Uterus (tissue), 4 donors: ENCODE data around the gene GRM5. TPM values are rescaled to one million over a fixed set of nuclear protein-coding genes. Genes with fewer than 3 reads are reported as not detected.
A peak's percentile ranks its signal among the peaks of the same experiment; 100 is the strongest.

Experiments used
- DNase-seq, 2 donors: peaks; one replicate each; pipeline ENCODE4 v3.0.0-alpha.2; 2019 to 2020
- H3K27ac ChIP-seq, 2 donors: fragments of 200-600 bp; sonication (generic); 1 replicate in 1 of 2; 2 replicates in 1 of 2; pipeline ENCODE4 v1.5.1; 2016 to 2018
- H3K27me3 ChIP-seq, 2 donors: fragments of 200-600 bp; sonication (generic); one replicate each; pipeline ENCODE4 v1.5.1; 2018 to 2019; ENCODE audit warnings: control low read depth in 1 of 2
- H3K36me3 ChIP-seq, 2 donors: fragments of 200-600 bp; sonication (generic); one replicate each; pipeline ENCODE4 v1.5.1; 2019; ENCODE audit warnings: control low read depth in 1 of 2
- H3K4me1 ChIP-seq, 2 donors: fragments of 200-600 bp; sonication (generic); one replicate each; pipeline ENCODE4 v1.5.1; 2018 to 2019; ENCODE audit warnings: control low read depth in 1 of 2
- H3K4me3 ChIP-seq, 2 donors: fragments of 200-600 bp; sonication (generic); 1 replicate in 1 of 2; 2 replicates in 1 of 2; pipeline ENCODE4 v1.5.1; 2018 to 2019; ENCODE audit warnings: mild to moderate bottlenecking in 1 of 2
- H3K9me3 ChIP-seq, 2 donors: fragments of 200-600 bp; sonication (generic); one replicate each; pipeline ENCODE4 v1.5.1; 2019; ENCODE audit warnings: control low read depth in 1 of 2
- POLR2A ChIP-seq, 2 donors: fragments of 450-650 bp; IDR thresholded peaks; one replicate each; pipeline ENCODE4 v1.6.1; 2016; ENCODE audit warnings: antibody characterized with exemption in 2 of 2, mild to moderate bottlenecking in 1 of 2, moderate library complexity in 1 of 2
- intact Hi-C: fragments of 100-400 bp; cut with DNase I; formaldehyde crosslinking; loops from one replicate; pipeline ENCODE4 v1.15.1; 2023; ENCODE audit warnings: low total_unique reads
- total RNA-seq, 4 donors: library from RNA; depleted of rRNA in 3 of 4; stranded (reverse); fragments of >200 nt in 3 of 4; gene quantifications; one replicate each; pipeline versions ENCODE4 v1.1.0 to v1.2.4, GENCODE V29; 2014 to 2023
- TF ChIP-seq, protein P1 (sequence below), 4 experiments: fragments of 200-600 bp in 2 of 4; fragments of 450-650 bp in 2 of 4; sonication (generic) in 2 of 4; IDR thresholded peaks; one replicate each; pipeline ENCODE4 v1.5.1; 2016 to 2019; ENCODE audit warnings: antibody characterized with exemption in 4 of 4, mild to moderate bottlenecking in 2 of 4, moderate library complexity in 1 of 4
- donor health status: DM: yes; HTN: yes; CAD: no.

GRM5 gene
- total RNA-seq, 4 donors from 2014 or later: under 0.01 to 2.2 TPM; not detected in 2

DNA sequence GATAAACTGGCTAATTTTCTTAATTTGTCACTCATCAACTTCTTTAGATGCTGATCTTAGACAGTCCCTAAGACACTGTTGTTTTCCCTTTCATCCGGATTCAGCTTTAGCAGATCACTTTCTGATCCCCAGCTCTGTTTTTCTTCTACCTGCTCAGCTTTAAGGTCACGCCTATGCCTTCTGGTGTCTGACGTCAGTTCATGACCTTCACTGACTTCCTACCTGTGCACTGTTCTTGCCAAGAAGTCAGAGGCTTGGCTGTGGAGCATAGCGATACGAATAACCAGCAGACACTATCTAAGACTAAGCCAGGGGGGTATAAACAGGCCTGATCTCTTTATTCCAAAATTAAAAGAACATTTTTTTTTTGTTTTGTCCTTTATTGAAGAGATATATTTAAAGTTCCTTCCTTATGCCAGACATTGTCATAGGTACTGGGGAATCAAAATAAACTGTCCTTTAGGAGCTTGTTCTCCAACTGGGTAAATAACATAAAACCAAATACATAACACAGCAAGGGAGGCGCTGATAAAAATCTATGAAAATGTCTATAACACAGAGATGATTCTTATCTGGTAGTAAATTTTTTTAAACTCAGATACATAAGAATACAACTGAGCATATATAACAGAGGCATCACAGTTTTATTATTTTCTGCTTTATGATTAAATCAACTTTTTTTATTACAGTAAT is 376.1 kb downstream of the GRM5 start:
- H3K27ac ChIP-seq: no peak overlapping the region
- H3K9me3 ChIP-seq: no peaks in the 10 kb centered on the region
- H3K36me3 ChIP-seq: no peaks in the 10 kb centered on the region
- TF ChIP-seq, protein P1, sequence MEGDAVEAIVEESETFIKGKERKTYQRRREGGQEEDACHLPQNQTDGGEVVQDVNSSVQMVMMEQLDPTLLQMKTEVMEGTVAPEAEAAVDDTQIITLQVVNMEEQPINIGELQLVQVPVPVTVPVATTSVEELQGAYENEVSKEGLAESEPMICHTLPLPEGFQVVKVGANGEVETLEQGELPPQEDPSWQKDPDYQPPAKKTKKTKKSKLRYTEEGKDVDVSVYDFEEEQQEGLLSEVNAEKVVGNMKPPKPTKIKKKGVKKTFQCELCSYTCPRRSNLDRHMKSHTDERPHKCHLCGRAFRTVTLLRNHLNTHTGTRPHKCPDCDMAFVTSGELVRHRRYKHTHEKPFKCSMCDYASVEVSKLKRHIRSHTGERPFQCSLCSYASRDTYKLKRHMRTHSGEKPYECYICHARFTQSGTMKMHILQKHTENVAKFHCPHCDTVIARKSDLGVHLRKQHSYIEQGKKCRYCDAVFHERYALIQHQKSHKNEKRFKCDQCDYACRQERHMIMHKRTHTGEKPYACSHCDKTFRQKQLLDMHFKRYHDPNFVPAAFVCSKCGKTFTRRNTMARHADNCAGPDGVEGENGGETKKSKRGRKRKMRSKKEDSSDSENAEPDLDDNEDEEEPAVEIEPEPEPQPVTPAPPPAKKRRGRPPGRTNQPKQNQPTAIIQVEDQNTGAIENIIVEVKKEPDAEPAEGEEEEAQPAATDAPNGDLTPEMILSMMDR (IDR thresholded peaks at IDR 0.05): no peak
- no peak for TF ChIP-seq POLR2A (IDR thresholded peaks at IDR 0.05)
- H3K4me3 ChIP-seq: no peak overlapping the region
- H3K4me1 ChIP-seq: no peaks in the 10 kb centered on the region
- H3K27me3 ChIP-seq: no peaks in the 10 kb centered on the region
- intact Hi-C loops: no loop called here
- no peak for DNase-seq

DNA sequence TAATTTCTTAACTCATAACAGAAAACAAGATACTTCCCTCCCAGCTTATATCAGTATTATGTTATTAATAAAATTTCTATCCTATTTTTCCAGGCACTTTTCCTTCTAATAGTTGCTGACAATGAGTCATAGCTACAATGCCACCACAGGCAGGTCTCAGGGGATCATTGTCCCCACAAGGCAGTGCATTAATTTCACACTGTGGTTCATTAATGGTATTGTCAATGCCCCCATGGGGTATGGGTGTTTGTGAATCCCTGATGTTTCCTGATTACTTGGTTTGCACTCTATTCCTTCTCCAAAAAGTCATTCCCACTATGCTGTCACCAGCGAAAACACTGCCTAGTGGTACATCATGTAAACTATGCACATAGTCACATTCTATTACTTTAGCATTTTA is 382.8 kb downstream of the GRM5 start:
- intact Hi-C loops: no loop called here
- H3K4me3 ChIP-seq: no peak overlapping the region
- H3K27ac ChIP-seq: no peak overlapping the region
- TF ChIP-seq, protein P1 (IDR thresholded peaks at IDR 0.05): no peak
- no peak for TF ChIP-seq POLR2A (IDR thresholded peaks at IDR 0.05)
- no peak for DNase-seq
- no peaks in the 10 kb centered on the region for H3K9me3 ChIP-seq
- H3K36me3 ChIP-seq: no peaks in the 10 kb centered on the region
- H3K4me1 ChIP-seq: no peaks in the 10 kb centered on the region
- H3K27me3 ChIP-seq: no peaks in the 10 kb centered on the region

DNA sequence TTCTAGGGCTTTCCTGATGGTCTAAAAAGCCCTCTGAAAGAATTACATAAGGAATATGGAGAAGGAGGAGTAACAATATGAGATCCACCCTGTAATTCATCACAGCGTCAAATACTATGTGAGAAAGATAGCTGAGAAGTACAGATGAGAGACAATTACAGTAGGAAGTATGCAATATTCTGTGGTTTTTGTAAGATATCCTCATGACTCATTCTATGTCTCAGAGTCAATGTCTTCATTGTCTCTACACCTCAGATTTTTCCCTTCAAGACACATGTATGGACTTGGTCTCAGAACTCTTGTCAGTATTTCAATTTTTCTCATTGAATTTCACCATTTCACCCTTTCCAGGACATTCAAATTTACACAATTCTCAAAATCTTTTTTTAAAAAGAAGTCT is 385.0 kb downstream of the GRM5 start:
- H3K4me1 ChIP-seq: no peaks in the 10 kb centered on the region
- no peak overlapping the region for H3K27ac ChIP-seq
- H3K27me3 ChIP-seq: no peaks in the 10 kb centered on the region
- TF ChIP-seq POLR2A (IDR thresholded peaks at IDR 0.05): no peak
- TF ChIP-seq, protein P1 (IDR thresholded peaks at IDR 0.05): no peak
- DNase-seq: no peak
- intact Hi-C loops: no loop called here
- no peaks in the 10 kb centered on the region for H3K36me3 ChIP-seq
- no peak overlapping the region for H3K4me3 ChIP-seq
- H3K9me3 ChIP-seq: no peaks in the 10 kb centered on the region

DNA sequence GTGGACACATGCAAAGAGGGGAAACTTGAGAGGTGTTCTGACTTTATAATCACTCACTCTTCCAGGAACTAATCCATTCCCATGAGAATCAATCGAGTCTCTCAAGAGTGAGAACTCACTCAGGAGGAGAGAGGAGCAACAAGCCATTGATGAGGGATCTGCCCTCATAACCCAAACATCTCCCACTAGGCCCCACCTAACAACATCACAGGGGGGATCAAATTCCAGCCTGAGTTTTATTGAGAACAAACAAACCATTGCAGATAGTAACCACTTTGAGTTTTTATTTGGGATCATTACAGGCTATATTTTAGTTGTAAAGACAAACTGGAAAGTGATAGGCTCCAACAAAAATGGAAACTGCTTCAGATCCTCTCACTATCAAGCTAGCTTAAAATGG is 399.4 kb downstream of the GRM5 start:
- intact Hi-C loops: no loop called here
- Histone ChIP-seq H3K9me3 (no peaks in the 10 kb centered on the region), H3K27me3 (no peaks in the 10 kb centered on the region)

DNA sequence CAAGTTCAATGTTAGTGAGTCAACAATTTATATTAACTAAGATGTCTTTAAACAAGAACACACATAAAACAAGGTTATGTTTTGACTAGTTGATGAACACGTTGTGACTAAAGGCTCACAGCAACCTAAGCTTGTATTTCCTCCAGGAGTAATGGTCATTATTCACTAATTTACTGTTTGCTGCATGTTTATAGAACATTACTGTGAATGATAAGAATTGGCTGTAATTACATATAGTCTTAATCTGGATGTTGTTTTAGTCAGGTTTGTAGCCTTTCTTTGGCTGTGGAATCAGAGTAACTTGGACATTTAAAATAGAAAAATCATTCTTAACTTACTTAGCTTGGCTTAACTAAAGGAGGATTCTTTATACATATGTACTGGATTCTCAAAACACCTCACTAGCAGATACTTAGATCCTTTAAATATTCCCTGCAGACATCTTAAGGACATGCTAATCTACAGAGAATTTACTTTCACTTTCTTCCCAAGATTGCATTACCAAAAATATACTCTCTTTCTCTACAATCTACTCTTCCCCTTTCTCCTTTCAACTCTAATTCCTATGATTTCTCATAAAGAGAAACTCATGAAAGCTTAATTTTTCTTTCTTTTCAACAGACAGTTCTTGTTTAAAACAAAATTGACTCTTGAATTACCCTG is 408.6 kb downstream of the GRM5 start:
- Histone ChIP-seq H3K4me3 (no peak overlapping the region), H3K36me3 (no peaks in the 10 kb centered on the region), H3K4me1 (no peaks in the 10 kb centered on the region), H3K9me3 (no peaks in the 10 kb centered on the region), H3K27ac (peak overlapping the region in 1 of 2 donors; percentile 3), H3K27me3 (no peaks in the 10 kb centered on the region)
- intact Hi-C loops: no loop called here
- TF ChIP-seq, protein P1 (IDR thresholded peaks at IDR 0.05): no peak
- no peak for TF ChIP-seq POLR2A (IDR thresholded peaks at IDR 0.05)
- no peak for DNase-seq

More for the DNA sequence above, 399.4 kb downstream of the GRM5 start:
- Histone ChIP-seq H3K4me3 (no peak overlapping the region), H3K4me1 (no peaks in the 10 kb centered on the region), H3K27ac (no peak overlapping the region), H3K36me3 (no peaks in the 10 kb centered on the region)
- TF ChIP-seq, protein P1 (IDR thresholded peaks at IDR 0.05): no peak
- no peak for TF ChIP-seq POLR2A (IDR thresholded peaks at IDR 0.05)
- no peak for DNase-seq
